WTC11 (cell line): ENCODE data around the gene NTRK3. TPM values are rescaled to one million over a fixed set of nuclear protein-coding genes. Genes with fewer than 3 reads are reported as not detected.

Source experiments
- ATAC-seq: fragments of 200-7000 bp; cut with Tn5 transposase; 2 replicates; pipeline ENCODE4 v1.10.0; 2021; ENCODE audit warnings: mild to moderate bottlenecking, moderate library complexity
- CTCF ChIA-PET: fragments of 300-600 bp; sonication (Branson Sonifier 250); formaldehyde crosslinking; loops from one replicate; lab custom pipeline; 2021; ENCODE audit warnings: antibody characterized with exemption; lab: Charles Lee
- POLR2A ChIA-PET: fragments of 350-600 bp; sonication (Branson Sonifier 250); formaldehyde crosslinking; loops from one replicate; lab custom pipeline; 2021; ENCODE audit warnings: antibody characterized with exemption; lab: Charles Lee
- DNase-seq: peaks from one replicate; pipeline ENCODE4 v3.0.0; 2021; ENCODE audit warnings: low spot score
- H3K27ac Mint-ChIP-seq: 2 replicates; pipeline ENCODE4 v1.8.0; 2021; ENCODE audit warnings: mixed read lengths
- H3K27me3 Mint-ChIP-seq: 2 replicates; pipeline ENCODE4 v1.8.0; 2021; ENCODE audit warnings: low read depth, mild to moderate bottlenecking, moderate library complexity, mixed read lengths
- H3K36me3 Mint-ChIP-seq: 2 replicates; pipeline ENCODE4 v1.8.0; 2021; ENCODE audit warnings: mixed read lengths
- H3K4me1 Mint-ChIP-seq: 2 replicates; pipeline ENCODE4 v1.8.0; 2022; ENCODE audit warnings: mixed read lengths
- H3K4me3 Mint-ChIP-seq: 2 replicates; pipeline ENCODE4 v1.8.0; 2021; ENCODE audit warnings: mild to moderate bottlenecking, moderate library complexity, mixed read lengths
- H3K9me3 Mint-ChIP-seq: 2 replicates; pipeline ENCODE4 v1.8.0; 2021; ENCODE audit warnings: mixed read lengths
- EMX1 ChIP-seq: fragments of 250-450 bp; sonication (Bioruptor Pico); IDR thresholded peaks from 2 replicates; pipeline ENCODE4 v1.8.0; 2021; ENCODE audit warnings: mild to moderate bottlenecking
- FOXK1 ChIP-seq: sonication (generic); formaldehyde crosslinking; IDR thresholded peaks from 2 replicates; pipeline ENCODE4 v1.8.0; 2022; ENCODE audit warnings: mild to moderate bottlenecking, moderate library complexity, missing genetic modification reagents
- JAZF1 ChIP-seq: fragments of 250-450 bp; sonication (Bioruptor Pico); IDR thresholded peaks from 2 replicates; pipeline ENCODE4 v1.9.0; 2021; ENCODE audit warnings: moderate library complexity, mild to moderate bottlenecking, inconsistent platforms
- KAT7 ChIP-seq: sonication (generic); formaldehyde crosslinking; IDR thresholded peaks from 2 replicates; pipeline ENCODE4 v1.8.1; 2023; ENCODE audit warnings: missing genetic modification reagents, mild to moderate bottlenecking, borderline replicate concordance
- MYBL2 ChIP-seq: sonication (generic); formaldehyde crosslinking; IDR thresholded peaks from 2 replicates; pipeline ENCODE4 v1.8.1; 2023; ENCODE audit warnings: mild to moderate bottlenecking, moderate library complexity, missing genetic modification reagents
- NFATC4 ChIP-seq: fragments of 250-450 bp; sonication (Bioruptor Pico); IDR thresholded peaks from 2 replicates; pipeline ENCODE4 v1.9.0; 2021; ENCODE audit warnings: mild to moderate bottlenecking
- NFYB ChIP-seq: sonication (generic); formaldehyde crosslinking; conservative IDR thresholded peaks from 2 replicates; pipeline ENCODE4 v1.8.0; 2022; ENCODE audit warnings: low read depth, missing genetic modification reagents
- NR2C2 ChIP-seq: sonication (generic); formaldehyde crosslinking; IDR thresholded peaks from 2 replicates; pipeline ENCODE4 v1.8.0; 2022; ENCODE audit warnings: mild to moderate bottlenecking, missing genetic modification reagents
- NR3C1 ChIP-seq: sonication (generic); formaldehyde crosslinking; conservative IDR thresholded peaks from 2 replicates; pipeline ENCODE4 v1.8.1; 2023; ENCODE audit warnings: low read depth, mild to moderate bottlenecking, missing genetic modification reagents
- RELA ChIP-seq: sonication (generic); formaldehyde crosslinking; IDR thresholded peaks from 2 replicates; pipeline ENCODE4 v1.8.1; 2022; ENCODE audit warnings: missing genetic modification reagents, mild to moderate bottlenecking, borderline replicate concordance
- RORB ChIP-seq: fragments of 250-450 bp; sonication (Bioruptor Pico); IDR thresholded peaks from 2 replicates; pipeline ENCODE4 v1.9.0; 2021; ENCODE audit warnings: mild to moderate bottlenecking
- TCF7 ChIP-seq: sonication (generic); formaldehyde crosslinking; IDR thresholded peaks from 2 replicates; pipeline ENCODE4 v1.8.0; 2022; ENCODE audit warnings: mild to moderate bottlenecking, low read depth, missing genetic modification reagents, moderate library complexity
- TEAD4 ChIP-seq: sonication (generic); formaldehyde crosslinking; IDR thresholded peaks from 2 replicates; pipeline ENCODE4 v1.8.0; 2022; ENCODE audit warnings: mild to moderate bottlenecking, missing genetic modification reagents
- ZNF263 ChIP-seq: sonication (generic); formaldehyde crosslinking; IDR thresholded peaks from 2 replicates; pipeline ENCODE4 v1.8.1; 2022; ENCODE audit warnings: low read depth, mild to moderate bottlenecking, moderate library complexity, missing genetic modification reagents
- ZNF396 ChIP-seq: fragments of 250-450 bp; sonication (Bioruptor Pico); IDR thresholded peaks from 2 replicates; pipeline ENCODE4 v1.8.0; 2021; ENCODE audit warnings: mild to moderate bottlenecking, moderate library complexity, borderline replicate concordance
- ZNF416 ChIP-seq: fragments of 250-450 bp; sonication (Bioruptor Pico); IDR thresholded peaks from 2 replicates; pipeline ENCODE4 v1.9.0; 2021; ENCODE audit warnings: mild to moderate bottlenecking, inconsistent platforms
- ZNF423 ChIP-seq: fragments of 250-450 bp; sonication (Bioruptor Pico); IDR thresholded peaks from 2 replicates; pipeline ENCODE4 v2.1.2; 2022; ENCODE audit warnings: mild to moderate bottlenecking, moderate library complexity
- total RNA-seq: library from RNA; stranded (reverse); gene quantifications from 3 replicates; pipeline ENCODE4 v1.2.3, GENCODE V29; 2021
- TF ChIP-seq, protein P1 (sequence below): sonication (generic); formaldehyde crosslinking; IDR thresholded peaks from 2 replicates; pipeline ENCODE4 v1.8.0; 2022; ENCODE audit warnings: mild to moderate bottlenecking, missing genetic modification reagents
- TF ChIP-seq, protein P2 (sequence below): sonication (generic); formaldehyde crosslinking; conservative IDR thresholded peaks from 2 replicates; pipeline ENCODE4 v1.8.1; 2022; ENCODE audit warnings: mild to moderate bottlenecking, missing genetic modification reagents
- TF ChIP-seq, protein P3 (sequence below): fragments of 200-600 bp; IDR thresholded peaks from 2 replicates; pipeline ENCODE4 v1.8.0; 2022; ENCODE audit warnings: antibody characterized with exemption
- TF ChIP-seq, protein P4 (sequence below): sonication (generic); formaldehyde crosslinking; IDR thresholded peaks from 2 replicates; pipeline ENCODE4 v1.8.1; 2022; ENCODE audit warnings: low read depth, missing genetic modification reagents, borderline replicate concordance
- TF ChIP-seq, protein P5 (sequence below): fragments of 250-450 bp; sonication (Bioruptor Pico); IDR thresholded peaks from 2 replicates; pipeline ENCODE4 v1.9.0; 2021; ENCODE audit warnings: mild to moderate bottlenecking

The NTRK3 gene
- total RNA-seq, 1 experiment from 2014 or later: 12.3 TPM

DNA sequence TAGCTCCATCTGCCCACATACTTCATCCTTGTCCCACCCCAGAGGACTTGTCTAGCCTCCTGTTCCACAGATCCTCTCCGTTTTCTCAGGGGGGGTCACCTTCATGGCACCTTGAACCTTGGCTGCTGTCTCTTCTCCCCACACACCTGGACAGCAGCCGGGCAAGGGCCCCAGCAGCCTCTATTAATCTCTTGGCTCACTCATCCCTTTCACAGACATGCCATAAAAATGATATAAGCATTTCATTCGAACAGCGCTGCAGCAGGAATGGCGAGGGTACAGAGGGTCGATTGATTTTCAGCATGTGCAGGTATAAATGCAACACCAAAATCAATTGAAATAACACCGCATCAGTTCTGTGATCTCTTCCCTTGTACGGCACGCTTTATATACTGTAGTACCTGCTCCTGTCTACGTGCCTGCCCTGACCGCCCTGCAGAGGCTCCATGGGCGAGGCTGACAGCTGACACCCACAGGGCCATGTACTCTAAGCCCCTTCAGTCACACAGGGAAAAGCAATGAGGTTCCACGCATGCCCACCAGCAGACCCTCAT lies 209.9 kb downstream of the NTRK3 start:
- DNase-seq (no peak), ATAC-seq (no peak)
- ChIA-PET CTCF (no interaction called here), POLR2A (no interaction called here)
- no peak for TF ChIP-seq ZNF263 (CRISPR knock-in tag)
- no peak for TF ChIP-seq ZNF423 (CRISPR knock-in tag)
- TF ChIP-seq, protein P1, sequence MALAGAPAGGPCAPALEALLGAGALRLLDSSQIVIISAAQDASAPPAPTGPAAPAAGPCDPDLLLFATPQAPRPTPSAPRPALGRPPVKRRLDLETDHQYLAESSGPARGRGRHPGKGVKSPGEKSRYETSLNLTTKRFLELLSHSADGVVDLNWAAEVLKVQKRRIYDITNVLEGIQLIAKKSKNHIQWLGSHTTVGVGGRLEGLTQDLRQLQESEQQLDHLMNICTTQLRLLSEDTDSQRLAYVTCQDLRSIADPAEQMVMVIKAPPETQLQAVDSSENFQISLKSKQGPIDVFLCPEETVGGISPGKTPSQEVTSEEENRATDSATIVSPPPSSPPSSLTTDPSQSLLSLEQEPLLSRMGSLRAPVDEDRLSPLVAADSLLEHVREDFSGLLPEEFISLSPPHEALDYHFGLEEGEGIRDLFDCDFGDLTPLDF (CRISPR knock-in tag): no peak
- no peak for TF ChIP-seq EMX1 (CRISPR knock-in tag)
- no peak for TF ChIP-seq RORB (CRISPR knock-in tag)
- TF ChIP-seq, protein P2, sequence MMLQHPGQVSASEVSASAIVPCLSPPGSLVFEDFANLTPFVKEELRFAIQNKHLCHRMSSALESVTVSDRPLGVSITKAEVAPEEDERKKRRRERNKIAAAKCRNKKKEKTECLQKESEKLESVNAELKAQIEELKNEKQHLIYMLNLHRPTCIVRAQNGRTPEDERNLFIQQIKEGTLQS (CRISPR knock-in tag): no peak
- H3K4me3 Mint-ChIP-seq: no peak overlapping the region
- H3K27me3 Mint-ChIP-seq: no peaks in the 10 kb centered on the region
- no peak overlapping the region for H3K27ac Mint-ChIP-seq
- H3K9me3 Mint-ChIP-seq: 0 out of 2 replicates have a peak, but pooled peaks cover 3% of the 10 kb centered on the region
- H3K4me1 Mint-ChIP-seq: peaks cover 22% of the 10 kb centered on the region
- no peaks in the 10 kb centered on the region for H3K36me3 Mint-ChIP-seq

DNA sequence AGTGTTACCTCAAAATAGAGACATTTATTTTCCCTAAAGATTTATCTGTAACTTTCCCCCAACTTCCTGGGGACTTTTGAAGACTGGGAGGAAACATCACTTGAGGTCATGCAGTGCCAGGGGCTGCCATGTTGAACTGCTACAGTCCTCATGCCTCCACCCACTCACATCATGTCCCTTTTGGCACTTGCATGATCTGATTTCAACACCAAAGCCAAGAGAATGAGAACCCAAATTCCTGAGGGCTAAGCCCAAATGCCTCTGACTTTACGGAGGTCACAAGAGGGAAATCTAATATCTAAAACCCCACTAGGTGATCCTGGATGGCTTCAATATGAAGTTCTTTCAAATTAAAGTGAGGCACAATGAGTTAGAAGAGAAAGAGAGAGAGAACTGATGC lies 213.1 kb downstream of the NTRK3 start:
- Mint-ChIP-seq H3K4me1 (peaks cover 11% of the 10 kb centered on the region), H3K27ac (no peak overlapping the region), H3K27me3 (no peaks in the 10 kb centered on the region), H3K4me3 (no peak overlapping the region), H3K9me3 (0 out of 2 replicates have a peak, but pooled peaks cover 3% of the 10 kb centered on the region), H3K36me3 (no peaks in the 10 kb centered on the region)
- no peak for ATAC-seq
- ChIA-PET CTCF (no interaction called here), POLR2A (no interaction called here)
- TF ChIP-seq TEAD4 (CRISPR knock-in tag) (no peak), KAT7 (CRISPR knock-in tag) (no peak), TCF7 (CRISPR knock-in tag) (no peak), FOXK1 (CRISPR knock-in tag) (no peak), NFYB (CRISPR knock-in tag) (no peak), JAZF1 (CRISPR knock-in tag) (no peak), RELA (no peak), NR3C1 (CRISPR knock-in tag) (no peak), NFATC4 (no peak), ZNF396 (CRISPR knock-in tag) (no peak), MYBL2 (no peak), ZNF416 (CRISPR knock-in tag) (no peak), NR2C2 (CRISPR knock-in tag) (no peak)
- TF ChIP-seq, protein P3, sequence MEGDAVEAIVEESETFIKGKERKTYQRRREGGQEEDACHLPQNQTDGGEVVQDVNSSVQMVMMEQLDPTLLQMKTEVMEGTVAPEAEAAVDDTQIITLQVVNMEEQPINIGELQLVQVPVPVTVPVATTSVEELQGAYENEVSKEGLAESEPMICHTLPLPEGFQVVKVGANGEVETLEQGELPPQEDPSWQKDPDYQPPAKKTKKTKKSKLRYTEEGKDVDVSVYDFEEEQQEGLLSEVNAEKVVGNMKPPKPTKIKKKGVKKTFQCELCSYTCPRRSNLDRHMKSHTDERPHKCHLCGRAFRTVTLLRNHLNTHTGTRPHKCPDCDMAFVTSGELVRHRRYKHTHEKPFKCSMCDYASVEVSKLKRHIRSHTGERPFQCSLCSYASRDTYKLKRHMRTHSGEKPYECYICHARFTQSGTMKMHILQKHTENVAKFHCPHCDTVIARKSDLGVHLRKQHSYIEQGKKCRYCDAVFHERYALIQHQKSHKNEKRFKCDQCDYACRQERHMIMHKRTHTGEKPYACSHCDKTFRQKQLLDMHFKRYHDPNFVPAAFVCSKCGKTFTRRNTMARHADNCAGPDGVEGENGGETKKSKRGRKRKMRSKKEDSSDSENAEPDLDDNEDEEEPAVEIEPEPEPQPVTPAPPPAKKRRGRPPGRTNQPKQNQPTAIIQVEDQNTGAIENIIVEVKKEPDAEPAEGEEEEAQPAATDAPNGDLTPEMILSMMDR: no peak
- TF ChIP-seq, protein P4, sequence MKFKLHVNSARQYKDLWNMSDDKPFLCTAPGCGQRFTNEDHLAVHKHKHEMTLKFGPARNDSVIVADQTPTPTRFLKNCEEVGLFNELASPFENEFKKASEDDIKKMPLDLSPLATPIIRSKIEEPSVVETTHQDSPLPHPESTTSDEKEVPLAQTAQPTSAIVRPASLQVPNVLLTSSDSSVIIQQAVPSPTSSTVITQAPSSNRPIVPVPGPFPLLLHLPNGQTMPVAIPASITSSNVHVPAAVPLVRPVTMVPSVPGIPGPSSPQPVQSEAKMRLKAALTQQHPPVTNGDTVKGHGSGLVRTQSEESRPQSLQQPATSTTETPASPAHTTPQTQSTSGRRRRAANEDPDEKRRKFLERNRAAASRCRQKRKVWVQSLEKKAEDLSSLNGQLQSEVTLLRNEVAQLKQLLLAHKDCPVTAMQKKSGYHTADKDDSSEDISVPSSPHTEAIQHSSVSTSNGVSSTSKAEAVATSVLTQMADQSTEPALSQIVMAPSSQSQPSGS (CRISPR knock-in tag): no peak
- TF ChIP-seq, protein P5, sequence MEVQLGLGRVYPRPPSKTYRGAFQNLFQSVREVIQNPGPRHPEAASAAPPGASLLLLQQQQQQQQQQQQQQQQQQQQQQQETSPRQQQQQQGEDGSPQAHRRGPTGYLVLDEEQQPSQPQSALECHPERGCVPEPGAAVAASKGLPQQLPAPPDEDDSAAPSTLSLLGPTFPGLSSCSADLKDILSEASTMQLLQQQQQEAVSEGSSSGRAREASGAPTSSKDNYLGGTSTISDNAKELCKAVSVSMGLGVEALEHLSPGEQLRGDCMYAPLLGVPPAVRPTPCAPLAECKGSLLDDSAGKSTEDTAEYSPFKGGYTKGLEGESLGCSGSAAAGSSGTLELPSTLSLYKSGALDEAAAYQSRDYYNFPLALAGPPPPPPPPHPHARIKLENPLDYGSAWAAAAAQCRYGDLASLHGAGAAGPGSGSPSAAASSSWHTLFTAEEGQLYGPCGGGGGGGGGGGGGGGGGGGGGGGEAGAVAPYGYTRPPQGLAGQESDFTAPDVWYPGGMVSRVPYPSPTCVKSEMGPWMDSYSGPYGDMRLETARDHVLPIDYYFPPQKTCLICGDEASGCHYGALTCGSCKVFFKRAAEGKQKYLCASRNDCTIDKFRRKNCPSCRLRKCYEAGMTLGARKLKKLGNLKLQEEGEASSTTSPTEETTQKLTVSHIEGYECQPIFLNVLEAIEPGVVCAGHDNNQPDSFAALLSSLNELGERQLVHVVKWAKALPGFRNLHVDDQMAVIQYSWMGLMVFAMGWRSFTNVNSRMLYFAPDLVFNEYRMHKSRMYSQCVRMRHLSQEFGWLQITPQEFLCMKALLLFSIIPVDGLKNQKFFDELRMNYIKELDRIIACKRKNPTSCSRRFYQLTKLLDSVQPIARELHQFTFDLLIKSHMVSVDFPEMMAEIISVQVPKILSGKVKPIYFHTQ (CRISPR knock-in tag): no peak
- DNase-seq: no peak
